Stimulated activated CD4-positive, alpha-beta T cell treated with anti-CD3 and anti-CD28 coated beads, Interleukin-1b, Interleukin-23, amount 100 ng/mL, for 24 hours (primary cell): ENCODE data around the gene ACACB.

ENCODE experiments used
- DNase-seq, 4 experiments: peaks; one replicate each; pipeline ENCODE4 v3.0.0-alpha.2; 2020; ENCODE audit warnings: low read depth in 4 of 4, low spot score in 1 of 4

ACACB gene

GRCh38 chr12:109274381-109274780, 158.0 kb downstream of the ACACB start:
- DNase-seq: no peak

- no peak for DNase-seq
These were observed 158.8 kb downstream of the ACACB start for GRCh38 chr12:109275173-109275572.

GRCh38 chr12:109276160-109276559, 159.8 kb downstream of the ACACB start:
- no peak for DNase-seq

DNA sequence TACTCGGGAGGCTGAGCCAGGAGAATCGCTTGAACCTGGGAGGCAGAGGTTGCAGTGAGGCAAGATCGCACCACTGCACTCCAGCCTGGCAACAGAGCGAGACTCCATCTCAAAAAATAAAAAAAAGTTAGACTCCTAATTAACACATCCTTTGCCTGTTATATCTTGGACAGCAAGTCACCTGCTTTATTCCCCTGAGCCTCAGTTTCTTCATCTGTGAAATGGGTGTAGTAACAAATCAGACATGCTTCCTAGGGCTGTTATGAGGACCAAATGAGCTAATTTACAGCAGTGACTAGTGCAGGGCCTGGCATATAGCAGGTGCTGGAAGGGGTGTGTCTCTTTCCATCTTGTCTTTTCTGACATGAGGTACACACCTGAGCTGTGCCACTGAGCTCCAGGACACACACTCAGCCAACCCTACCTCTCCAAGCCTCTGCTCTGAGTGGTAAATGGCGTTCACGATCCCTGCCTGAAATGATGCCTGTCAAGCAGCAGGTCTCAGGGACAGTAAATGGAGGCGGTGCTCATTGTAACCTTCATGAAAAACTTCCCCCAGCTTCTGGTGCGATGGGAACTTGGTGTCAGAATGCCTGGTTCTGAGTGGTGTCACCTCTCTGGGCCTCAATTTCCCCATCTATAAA, 161.0 kb downstream of the ACACB start:
- DNase-seq: no peak

DNA sequence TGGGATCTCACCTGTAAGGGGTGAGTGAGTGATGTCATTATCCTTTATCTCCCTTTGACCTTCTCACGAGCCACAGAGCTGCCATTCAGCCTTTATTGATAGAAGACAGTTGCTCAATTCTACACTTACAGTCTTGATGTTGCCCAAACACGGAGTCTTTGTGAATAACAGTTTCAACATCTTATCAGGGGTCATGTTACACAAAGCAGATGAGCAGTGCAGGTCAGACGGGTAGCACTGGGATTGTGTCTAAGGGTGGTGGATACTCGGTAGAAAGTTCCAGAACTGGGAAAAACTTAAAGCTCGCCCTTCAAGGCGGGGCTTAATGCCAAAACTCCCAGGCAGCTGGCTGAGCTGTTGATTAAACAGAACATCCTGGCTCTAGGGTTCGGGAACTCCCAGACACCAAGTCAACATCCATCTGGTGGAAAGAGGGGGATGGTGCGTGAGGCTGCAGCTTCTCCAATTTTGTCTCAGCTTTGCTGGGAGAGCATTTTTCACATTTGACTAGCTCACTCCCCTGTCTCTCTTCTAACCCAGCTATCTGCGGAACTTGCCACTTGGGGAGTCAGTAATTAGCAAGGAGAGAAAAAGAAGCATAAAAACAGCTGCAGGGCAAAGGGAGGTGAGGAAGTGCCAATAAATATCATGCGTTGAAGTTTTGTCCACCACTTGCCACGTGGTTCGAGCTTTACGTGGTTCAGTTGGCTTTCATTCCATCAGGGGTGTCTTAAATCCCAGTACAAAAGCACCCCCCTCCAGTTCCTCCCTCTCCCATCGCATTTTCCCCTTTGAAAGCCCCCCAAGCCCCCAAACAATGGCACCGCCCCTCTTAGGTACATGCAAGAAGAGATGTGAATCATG, 161.7 kb downstream of the ACACB start:
- no peak for DNase-seq

- DNase-seq: no peak
These were observed 162.5 kb downstream of the ACACB start for GRCh38 chr12:109278912-109279311.

DNA sequence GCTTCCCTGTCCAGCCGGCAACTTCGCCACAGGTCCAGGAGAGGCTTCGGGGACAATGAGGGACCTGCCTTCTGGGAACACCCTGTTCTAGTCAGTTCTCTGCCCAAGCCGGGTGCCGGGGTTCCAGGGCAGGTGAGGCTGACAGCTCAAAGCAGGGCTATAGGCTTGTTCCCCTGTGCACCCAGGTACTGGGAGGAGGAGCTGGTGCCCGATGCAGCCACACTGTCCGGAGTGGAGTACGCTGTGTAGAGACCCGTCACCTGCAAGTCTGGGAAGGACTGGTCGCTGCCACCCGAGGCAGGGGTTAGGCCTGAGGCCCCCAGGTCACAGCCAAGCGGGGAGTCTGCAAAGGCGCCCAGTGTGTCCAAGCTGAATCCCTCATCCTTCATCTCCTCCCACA, 163.1 kb downstream of the ACACB start:
- DNase-seq: no peak

DNA sequence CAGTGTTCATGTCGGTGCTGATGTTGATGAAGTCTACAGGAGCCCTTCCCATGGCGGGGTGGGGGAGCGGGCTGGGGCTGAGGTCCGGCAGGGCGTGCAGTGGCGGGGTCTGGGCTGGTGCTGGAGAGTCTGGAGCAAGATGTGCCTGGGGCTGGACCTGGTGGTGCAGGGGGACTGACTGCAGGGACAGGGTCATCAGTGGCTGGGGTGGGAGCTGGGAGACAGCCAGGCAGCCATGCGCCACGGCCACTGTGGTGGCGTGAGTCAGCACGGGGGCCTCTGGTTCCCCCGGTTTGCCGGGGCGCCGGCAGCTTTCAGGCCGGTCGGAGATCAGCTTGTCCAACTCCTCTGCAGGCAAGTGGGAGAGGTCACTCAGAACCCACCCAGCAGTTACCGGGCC, 165.1 kb downstream of the ACACB start:
- no peak for DNase-seq

- no peak for DNase-seq
These were observed 168.0 kb downstream of the ACACB start for GRCh38 chr12:109284392-109284791.

GRCh38 chr12:109286252-109286651, 169.9 kb downstream of the ACACB start:
- no peak for DNase-seq

GRCh38 chr12:109286652-109287051, 170.3 kb downstream of the ACACB start:
- DNase-seq: no peak

GRCh38 chr12:109287181-109287580, 170.8 kb downstream of the ACACB start:
- no peak for DNase-seq

DNA sequence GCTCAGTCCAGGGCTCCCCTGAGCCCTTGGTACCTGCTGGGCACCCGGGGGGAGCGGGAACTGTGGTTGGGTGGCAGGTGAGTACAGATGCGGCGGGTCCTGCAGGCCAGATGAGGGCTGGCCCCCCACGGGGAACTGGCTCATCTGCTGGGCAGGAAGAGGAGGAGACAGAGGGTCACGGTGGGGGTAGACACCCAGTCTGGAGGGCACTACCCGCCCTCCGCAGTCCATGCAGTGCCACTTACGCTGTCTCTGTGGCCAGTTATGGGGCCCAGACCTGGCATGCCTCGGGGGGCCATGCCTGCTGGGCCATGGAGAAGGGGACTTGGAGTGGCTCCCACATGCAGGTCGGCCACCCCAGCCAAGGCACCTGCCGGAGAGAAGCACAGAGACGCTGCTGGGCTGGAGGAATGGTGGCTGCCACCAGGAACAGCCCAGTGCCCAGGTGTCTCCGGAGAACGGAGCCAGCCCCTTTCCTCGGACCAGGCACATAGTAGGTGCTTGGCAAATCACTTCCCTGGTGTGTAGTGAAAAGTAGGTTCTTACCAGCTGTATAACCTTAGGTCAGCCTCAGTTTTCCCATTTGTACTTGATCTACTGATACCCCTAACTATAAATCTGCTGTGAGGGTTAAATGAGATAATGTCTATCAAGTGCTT, 171.6 kb downstream of the ACACB start:
- DNase-seq: no peak

DNA sequence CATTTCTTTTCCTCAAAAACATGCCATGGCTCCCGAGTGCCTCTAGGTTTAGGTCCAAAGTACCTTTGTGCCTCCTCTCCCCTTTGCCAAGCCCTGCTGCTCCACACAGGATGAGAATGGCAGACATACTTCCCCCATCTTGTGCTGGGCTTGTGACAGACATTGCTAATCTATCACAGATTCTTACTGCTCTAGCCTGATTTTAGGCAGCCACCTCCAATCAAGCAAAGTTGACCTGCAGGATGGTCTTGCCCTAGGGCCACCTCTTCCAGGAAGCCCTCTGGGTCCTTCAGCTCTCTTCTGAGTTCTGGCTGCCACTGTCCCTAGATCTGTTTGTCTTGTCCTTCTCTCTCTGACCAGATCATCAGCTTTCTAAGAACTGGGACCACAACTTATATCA, 172.2 kb downstream of the ACACB start:
- DNase-seq: no peak

DNA sequence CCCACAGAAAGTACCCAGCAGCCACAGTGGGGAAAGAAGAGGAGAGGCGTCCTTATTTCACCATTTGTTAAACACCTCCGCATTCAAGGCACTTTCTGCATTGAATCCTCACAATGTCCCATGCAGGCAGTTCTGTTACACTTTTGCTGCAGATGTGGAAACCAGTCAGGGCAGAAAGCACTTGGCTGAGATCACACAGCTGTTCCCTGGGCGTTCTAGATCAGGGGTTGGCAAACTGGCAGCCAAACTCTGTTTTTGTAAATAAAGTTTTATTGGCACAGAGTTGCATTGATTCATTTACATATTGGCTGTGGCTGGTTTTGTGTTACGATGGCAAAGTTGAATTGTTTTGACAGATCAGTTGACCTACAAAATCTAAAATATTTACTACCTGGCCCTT, 172.6 kb downstream of the ACACB start:
- DNase-seq: no peak

DNA sequence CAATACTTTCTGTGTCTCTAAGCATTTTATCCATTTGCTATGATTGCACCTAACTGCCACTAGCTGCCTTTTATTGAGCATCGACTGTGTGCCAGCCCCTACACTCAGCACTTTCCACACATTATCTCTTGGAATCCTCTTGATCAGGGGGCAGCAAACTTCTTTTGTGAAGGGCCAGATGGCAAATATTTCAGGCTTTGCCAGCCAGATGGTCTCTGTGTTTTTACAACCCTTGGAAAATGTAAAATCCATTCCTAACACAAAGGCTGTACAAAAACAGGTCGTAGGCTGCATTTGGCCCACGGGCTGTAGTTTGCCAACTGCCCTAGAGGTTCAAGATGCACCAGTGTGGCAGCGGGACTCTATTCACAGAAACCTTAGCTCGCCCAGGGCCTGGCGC, 173.2 kb downstream of the ACACB start:
- no peak for DNase-seq

DNA sequence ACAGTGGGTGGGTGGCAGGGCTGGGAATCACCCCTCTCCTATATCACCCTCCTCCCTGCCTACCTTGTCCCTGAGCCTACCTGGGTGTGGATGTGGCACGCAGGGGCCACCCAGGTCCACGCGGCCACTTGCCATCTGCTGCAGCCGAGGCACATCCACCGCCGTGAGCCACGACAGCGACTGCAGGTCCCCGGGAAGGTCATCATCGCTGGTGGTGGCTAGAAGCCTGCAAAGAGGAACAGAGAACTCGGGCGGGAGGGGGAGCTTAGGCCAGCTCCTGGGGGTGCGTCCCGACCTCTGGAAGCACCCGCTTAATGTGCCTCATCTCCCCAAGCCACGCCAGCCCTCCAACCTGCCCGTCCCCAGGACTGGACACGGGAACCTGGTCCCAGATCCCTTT, 173.7 kb downstream of the ACACB start:
- DNase-seq: no peak

DNA sequence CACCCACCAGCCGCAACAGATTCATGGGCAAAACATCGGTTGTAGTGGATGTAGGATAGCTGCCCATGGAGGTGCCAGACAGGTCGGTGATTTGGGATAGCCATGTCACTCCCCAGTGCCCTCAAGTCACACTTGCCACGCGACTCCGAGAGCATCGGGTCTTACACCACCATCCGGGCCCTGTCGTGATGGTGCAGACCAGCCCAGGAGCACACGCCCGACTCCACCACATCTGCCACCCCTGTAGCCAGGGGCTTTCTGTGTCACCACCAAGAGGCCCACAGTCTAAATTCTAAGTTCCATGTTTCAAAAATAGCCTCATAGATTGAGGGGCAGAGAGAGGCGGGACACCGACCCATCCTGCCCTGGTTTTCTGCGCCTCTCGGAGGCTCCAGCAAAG, 174.7 kb downstream of the ACACB start:
- no peak for DNase-seq

GRCh38 chr12:109291521-109292341, 175.3 kb downstream of the ACACB start:
- DNase-seq: no peak

- no peak for DNase-seq
These were observed 175.9 kb downstream of the ACACB start for GRCh38 chr12:109292342-109292711.

DNA sequence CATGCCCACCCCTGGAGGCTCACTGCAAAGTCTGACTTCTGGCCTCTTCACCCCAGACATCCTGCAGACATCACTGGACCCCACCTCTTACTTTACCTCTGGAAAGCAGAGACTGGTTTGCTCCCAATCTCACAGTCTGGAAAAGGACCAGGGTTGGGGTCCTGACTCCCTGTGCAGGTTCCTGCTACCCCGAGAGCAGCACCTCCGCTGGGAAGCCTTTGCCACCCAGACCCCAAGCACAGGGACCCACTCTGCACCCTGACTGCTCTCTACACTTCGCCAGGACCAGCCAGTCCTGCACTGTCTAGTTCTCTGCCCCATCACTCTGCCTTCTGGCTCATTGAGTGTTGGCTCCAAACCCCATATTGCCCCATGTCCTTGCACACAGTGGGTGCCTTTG, 176.7 kb downstream of the ACACB start:
- no peak for DNase-seq
